GM10266 (cell line): ENCODE results near the gene COL6A1.

ENCODE experiments used
- DNase-seq: peaks from one replicate; pipeline ENCODE4 v3.0.0; 2012; ENCODE audit errors: extremely low spot score
- CTCF ChIP-seq: IDR thresholded peaks from 2 replicates; pipeline ENCODE4 v1.5.1; 2012; ENCODE audit warnings: mild to moderate bottlenecking, low read depth; ENCODE audit not compliant: control insufficient read depth, insufficient read depth; ENCODE audit errors: missing control alignments

The COL6A1 gene

GRCh38 chr21:45941717-45942546 is 39.6 kb upstream of the COL6A1 start:
- DNase-seq = no peak
- no peak for TF ChIP-seq CTCF

- no peak for TF ChIP-seq CTCF
- DNase-seq = no peak
These were observed 38.6 kb upstream of the COL6A1 start for GRCh38 chr21:45942755-45943629.

- no peak for TF ChIP-seq CTCF
- DNase-seq = no peak
These were observed 37.7 kb upstream of the COL6A1 start for GRCh38 chr21:45943630-45944540.

GRCh38 chr21:45944601-45945000 is 37.0 kb upstream of the COL6A1 start:
- no peak for TF ChIP-seq CTCF

GRCh38 chr21:45945066-45945867 is 36.3 kb upstream of the COL6A1 start:
- DNase-seq = no peak
- TF ChIP-seq CTCF = no peak

More at GRCh38 chr21:45944601-45945000, 37.0 kb upstream of the COL6A1 start:
- DNase-seq = no peak

GRCh38 chr21:45945868-45946210 is 35.7 kb upstream of the COL6A1 start:
- no peak for TF ChIP-seq CTCF

More at GRCh38 chr21:45945868-45946210, 35.7 kb upstream of the COL6A1 start:
- DNase-seq = no peak
